HepG2 (cell line): ENCODE measurements around the gene PSMG4. TPM values are rescaled to one million over a fixed set of nuclear protein-coding genes. Genes with fewer than 3 reads are reported as not detected.
A peak's percentile ranks its signal among the peaks of the same experiment; 100 is the strongest.

ENCODE experiments used
- GLI4 ChIP-seq: sonication (generic); formaldehyde crosslinking; IDR thresholded peaks from 2 replicates; pipeline ENCODE4 v1.5.1; 2020; ENCODE audit warnings: missing genetic modification reagents, mild to moderate bottlenecking, moderate library complexity, borderline replicate concordance
- MEIS2 ChIP-seq: sonication (generic); formaldehyde crosslinking; IDR thresholded peaks from 2 replicates; pipeline ENCODE4 v1.9.0; 2021; ENCODE audit warnings: mild to moderate bottlenecking, missing genetic modification reagents
- MYC ChIP-seq: sonication (generic); formaldehyde crosslinking; IDR thresholded peaks from 2 replicates; pipeline ENCODE4 v1.9.0; 2021; ENCODE audit warnings: missing genetic modification reagents, borderline replicate concordance
- REPIN1 ChIP-seq: sonication (generic); formaldehyde crosslinking; IDR thresholded peaks from 2 replicates; pipeline ENCODE4 v1.8.0; 2022; ENCODE audit warnings: missing genetic modification reagents, low read depth, mild to moderate bottlenecking, borderline replicate concordance
- SIX4 ChIP-seq: sonication (generic); formaldehyde crosslinking; IDR thresholded peaks from 2 replicates; pipeline ENCODE4 v1.4.0; 2020; ENCODE audit warnings: missing genetic modification reagents
- SMAD1 ChIP-seq: sonication (generic); formaldehyde crosslinking; IDR thresholded peaks from 2 replicates; pipeline ENCODE4 v1.4.0; 2020; ENCODE audit warnings: missing genetic modification reagents, low read depth, mild to moderate bottlenecking, borderline replicate concordance
- ZNF292 ChIP-seq: sonication (generic); formaldehyde crosslinking; IDR thresholded peaks from 2 replicates; pipeline ENCODE4 v1.8.1; 2022; ENCODE audit warnings: mild to moderate bottlenecking, low read depth, missing genetic modification reagents, borderline replicate concordance
- ZNF788 ChIP-seq: sonication (generic); formaldehyde crosslinking; IDR thresholded peaks from 2 replicates; pipeline ENCODE4 v1.5.0; 2020; ENCODE audit warnings: mild to moderate bottlenecking, missing genetic modification reagents, borderline replicate concordance
- ZNF790 ChIP-seq: sonication (generic); formaldehyde crosslinking; IDR thresholded peaks from 2 replicates; pipeline ENCODE4 v1.8.0; 2022; ENCODE audit warnings: missing genetic modification reagents, mild to moderate bottlenecking, borderline replicate concordance
- polyA plus RNA-seq, 8 experiments: library from polyadenylated mRNA; depleted of rRNA in 3 of 8; stranded (reverse) in 7 of 8; unstranded in 1 of 8; fragments of >200 nt; fragmentation: Illumina TruSeq in 4 of 8; extraction: Trizol in 4 of 8; gene quantifications; 2 replicates each; pipeline versions ENCODE4 v1.2.1 to v1.2.3, GENCODE V29; 2011 to 2016; ENCODE audit warnings: low read depth in 4 of 8, missing spikeins in 1 of 8, mixed read lengths in 1 of 8; ENCODE audit not compliant: insufficient read depth in 1 of 8
- total RNA-seq, 5 experiments: library from RNA; depleted of rRNA; stranded (reverse); fragments of >200 nt; fragmentation: Illumina TruSeq; extraction: Trizol; gene quantifications; 2 replicates each; pipeline ENCODE4 v1.2.3, GENCODE V29; 2016; ENCODE audit warnings: low read depth in 1 of 5
- TF ChIP-seq, protein P1 (sequence below): sonication (generic); formaldehyde crosslinking; IDR thresholded peaks from 2 replicates; pipeline ENCODE4 v1.8.0; 2022; ENCODE audit warnings: missing genetic modification reagents, low read depth, mild to moderate bottlenecking, borderline replicate concordance
- TF ChIP-seq, protein P2 (sequence below): IDR thresholded peaks from 2 replicates; pipeline ENCODE4 v1.6.1; 2016; ENCODE audit warnings: low read depth
- TF ChIP-seq, protein P3 (sequence below): sonication (generic); formaldehyde crosslinking; IDR thresholded peaks from 2 replicates; pipeline ENCODE4 v1.4.0; 2020; ENCODE audit warnings: missing genetic modification reagents, low read depth, mild to moderate bottlenecking, borderline replicate concordance
- TF ChIP-seq, protein P4 (sequence below): sonication (generic); formaldehyde crosslinking; IDR thresholded peaks from 2 replicates; pipeline ENCODE4 v1.4.0; 2020; ENCODE audit warnings: missing genetic modification reagents
- TF ChIP-seq, protein P5 (sequence below): sonication (generic); formaldehyde crosslinking; IDR thresholded peaks from 2 replicates; pipeline ENCODE4 v1.8.0; 2022; ENCODE audit warnings: missing genetic modification reagents, mild to moderate bottlenecking, borderline replicate concordance
- TF ChIP-seq, protein P6 (sequence below): sonication (generic); formaldehyde crosslinking; IDR thresholded peaks from 2 replicates; pipeline ENCODE4 v1.4.0; 2020; ENCODE audit warnings: missing genetic modification reagents

The PSMG4 gene
- total and polyA plus RNA-seq, 2 of the 13 experiments (the other 11 are each of a cell fraction or from before 2014, with no cell fraction given) = 28.5 to 32.8 TPM

DNA sequence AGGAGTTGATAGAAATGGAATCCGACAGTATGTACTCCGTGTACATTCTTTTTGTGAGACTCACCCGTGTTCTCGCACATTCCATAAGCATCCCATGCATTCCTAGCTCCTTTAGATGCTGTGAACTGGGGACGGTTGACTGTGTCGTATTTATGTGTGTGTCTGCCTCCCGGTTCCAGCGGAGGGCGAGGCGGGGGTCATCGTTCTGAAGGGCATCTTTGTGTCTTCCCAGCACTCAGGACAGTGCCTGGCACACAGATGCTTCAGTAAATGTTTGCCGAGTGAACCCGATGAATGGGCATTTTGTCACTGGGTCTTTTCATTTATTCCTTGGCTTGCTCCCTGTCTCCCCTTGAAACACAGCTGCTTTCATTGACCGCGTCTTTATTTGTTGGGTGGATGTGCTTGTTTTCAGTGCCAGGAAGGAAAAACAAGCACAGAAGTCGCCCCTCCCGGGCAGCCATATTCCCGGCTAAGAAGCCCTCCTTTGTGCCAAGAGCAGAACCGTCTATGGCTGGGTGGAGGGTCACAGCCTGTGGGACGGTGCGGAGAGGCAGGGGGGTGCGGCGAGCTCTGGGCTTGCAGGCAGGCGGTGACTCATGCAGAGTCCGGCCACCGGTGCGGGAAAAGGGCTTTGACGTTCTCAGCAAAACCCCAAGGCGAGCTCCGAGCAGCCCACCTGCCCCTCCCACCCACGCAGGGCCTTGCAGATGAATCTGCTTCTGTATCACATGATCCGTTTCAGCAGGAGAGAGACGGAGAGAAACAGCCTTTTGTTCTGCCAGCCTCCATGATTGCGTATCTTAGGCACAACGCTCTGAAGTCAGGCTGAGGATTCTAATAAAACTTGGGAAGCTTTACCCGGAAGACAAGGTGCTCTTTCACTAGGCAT, 11.2 kb upstream of the PSMG4 start (continued):
- no peak for TF ChIP-seq GLI4 (CRISPR knock-in tag)
- TF ChIP-seq, protein P1, sequence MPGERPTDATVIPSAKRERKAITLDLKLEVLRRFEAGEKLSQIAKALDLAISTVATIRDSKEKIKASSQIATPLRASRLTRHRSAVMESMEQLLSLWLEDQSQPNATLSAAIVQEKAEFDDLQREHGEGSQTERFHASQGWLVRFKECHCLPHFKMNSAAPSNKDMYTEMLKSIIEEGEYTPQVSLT (CRISPR knock-in tag) = no peak
- peak; percentile 31; the same call in 1 of the 2 replicates for TF ChIP-seq ZNF788 (CRISPR knock-in tag)
- TF ChIP-seq, protein P2, sequence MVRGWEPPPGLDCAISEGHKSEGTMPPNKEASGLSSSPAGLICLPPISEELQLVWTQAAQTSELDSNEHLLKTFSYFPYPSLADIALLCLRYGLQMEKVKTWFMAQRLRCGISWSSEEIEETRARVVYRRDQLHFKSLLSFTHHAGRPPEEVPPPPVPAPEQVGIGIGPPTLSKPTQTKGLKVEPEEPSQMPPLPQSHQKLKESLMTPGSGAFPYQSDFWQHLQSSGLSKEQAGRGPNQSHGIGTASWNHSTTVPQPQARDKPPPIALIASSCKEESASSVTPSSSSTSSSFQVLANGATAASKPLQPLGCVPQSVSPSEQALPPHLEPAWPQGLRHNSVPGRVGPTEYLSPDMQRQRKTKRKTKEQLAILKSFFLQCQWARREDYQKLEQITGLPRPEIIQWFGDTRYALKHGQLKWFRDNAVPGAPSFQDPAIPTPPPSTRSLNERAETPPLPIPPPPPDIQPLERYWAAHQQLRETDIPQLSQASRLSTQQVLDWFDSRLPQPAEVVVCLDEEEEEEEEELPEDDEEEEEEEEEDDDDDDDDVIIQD (CRISPR knock-in tag) = peak; percentile 16; the same call in 1 of the 2 replicates
- TF ChIP-seq, protein P3, sequence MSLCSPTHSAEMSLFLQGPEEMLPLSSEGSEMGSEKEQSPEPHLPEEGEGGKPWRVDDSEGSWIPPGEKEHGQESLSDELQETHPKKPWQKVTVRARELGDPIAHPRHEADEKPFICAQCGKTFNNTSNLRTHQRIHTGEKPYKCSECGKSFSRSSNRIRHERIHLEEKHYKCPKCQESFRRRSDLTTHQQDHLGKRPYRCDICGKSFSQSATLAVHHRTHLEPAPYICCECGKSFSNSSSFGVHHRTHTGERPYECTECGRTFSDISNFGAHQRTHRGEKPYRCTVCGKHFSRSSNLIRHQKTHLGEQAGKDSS (CRISPR knock-in tag) = 0 out of 2 replicates have a peak, but pooled peaks have one; percentile 20
- 0 out of 2 replicates have a peak, but pooled peaks have one; percentile 63 for TF ChIP-seq SMAD1 (CRISPR knock-in tag)
- peak; percentile 60 for TF ChIP-seq MEIS2 (CRISPR knock-in tag)
- no peak for TF ChIP-seq REPIN1 (CRISPR knock-in tag)
- TF ChIP-seq, protein P4, sequence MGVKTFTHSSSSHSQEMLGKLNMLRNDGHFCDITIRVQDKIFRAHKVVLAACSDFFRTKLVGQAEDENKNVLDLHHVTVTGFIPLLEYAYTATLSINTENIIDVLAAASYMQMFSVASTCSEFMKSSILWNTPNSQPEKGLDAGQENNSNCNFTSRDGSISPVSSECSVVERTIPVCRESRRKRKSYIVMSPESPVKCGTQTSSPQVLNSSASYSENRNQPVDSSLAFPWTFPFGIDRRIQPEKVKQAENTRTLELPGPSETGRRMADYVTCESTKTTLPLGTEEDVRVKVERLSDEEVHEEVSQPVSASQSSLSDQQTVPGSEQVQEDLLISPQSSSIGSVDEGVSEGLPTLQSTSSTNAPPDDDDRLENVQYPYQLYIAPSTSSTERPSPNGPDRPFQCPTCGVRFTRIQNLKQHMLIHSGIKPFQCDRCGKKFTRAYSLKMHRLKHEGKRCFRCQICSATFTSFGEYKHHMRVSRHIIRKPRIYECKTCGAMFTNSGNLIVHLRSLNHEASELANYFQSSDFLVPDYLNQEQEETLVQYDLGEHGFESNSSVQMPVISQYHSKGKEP (CRISPR knock-in tag) = no peak
- no peak for TF ChIP-seq ZNF790 (CRISPR knock-in tag)
- TF ChIP-seq SIX4 = no peak
- TF ChIP-seq, protein P5, sequence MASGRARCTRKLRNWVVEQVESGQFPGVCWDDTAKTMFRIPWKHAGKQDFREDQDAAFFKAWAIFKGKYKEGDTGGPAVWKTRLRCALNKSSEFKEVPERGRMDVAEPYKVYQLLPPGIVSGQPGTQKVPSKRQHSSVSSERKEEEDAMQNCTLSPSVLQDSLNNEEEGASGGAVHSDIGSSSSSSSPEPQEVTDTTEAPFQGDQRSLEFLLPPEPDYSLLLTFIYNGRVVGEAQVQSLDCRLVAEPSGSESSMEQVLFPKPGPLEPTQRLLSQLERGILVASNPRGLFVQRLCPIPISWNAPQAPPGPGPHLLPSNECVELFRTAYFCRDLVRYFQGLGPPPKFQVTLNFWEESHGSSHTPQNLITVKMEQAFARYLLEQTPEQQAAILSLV (CRISPR knock-in tag) = no peak
- TF ChIP-seq, protein P6, sequence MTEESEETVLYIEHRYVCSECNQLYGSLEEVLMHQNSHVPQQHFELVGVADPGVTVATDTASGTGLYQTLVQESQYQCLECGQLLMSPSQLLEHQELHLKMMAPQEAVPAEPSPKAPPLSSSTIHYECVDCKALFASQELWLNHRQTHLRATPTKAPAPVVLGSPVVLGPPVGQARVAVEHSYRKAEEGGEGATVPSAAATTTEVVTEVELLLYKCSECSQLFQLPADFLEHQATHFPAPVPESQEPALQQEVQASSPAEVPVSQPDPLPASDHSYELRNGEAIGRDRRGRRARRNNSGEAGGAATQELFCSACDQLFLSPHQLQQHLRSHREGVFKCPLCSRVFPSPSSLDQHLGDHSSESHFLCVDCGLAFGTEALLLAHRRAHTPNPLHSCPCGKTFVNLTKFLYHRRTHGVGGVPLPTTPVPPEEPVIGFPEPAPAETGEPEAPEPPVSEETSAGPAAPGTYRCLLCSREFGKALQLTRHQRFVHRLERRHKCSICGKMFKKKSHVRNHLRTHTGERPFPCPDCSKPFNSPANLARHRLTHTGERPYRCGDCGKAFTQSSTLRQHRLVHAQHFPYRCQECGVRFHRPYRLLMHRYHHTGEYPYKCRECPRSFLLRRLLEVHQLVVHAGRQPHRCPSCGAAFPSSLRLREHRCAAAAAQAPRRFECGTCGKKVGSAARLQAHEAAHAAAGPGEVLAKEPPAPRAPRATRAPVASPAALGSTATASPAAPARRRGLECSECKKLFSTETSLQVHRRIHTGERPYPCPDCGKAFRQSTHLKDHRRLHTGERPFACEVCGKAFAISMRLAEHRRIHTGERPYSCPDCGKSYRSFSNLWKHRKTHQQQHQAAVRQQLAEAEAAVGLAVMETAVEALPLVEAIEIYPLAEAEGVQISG (CRISPR knock-in tag) = no peak; the same call in 1 of the 2 replicates
- no peak; the same call in 1 of the 2 replicates for TF ChIP-seq ZNF292 (CRISPR knock-in tag)
- peak; percentile 50; the same call in 1 of the 2 replicates for TF ChIP-seq MYC
